Jurkat, Clone E6-1 (cell line): Measurements from ENCODE around the gene LSM2.

Experiments
- DNase-seq: peaks from one replicate; pipeline ENCODE4 v3.0.0-alpha.2; 2011; ENCODE audit warnings: low read depth, low spot score
- H3K4me3 ChIP-seq: 2 replicates; pipeline ENCODE4 v1.5.1; 2011; ENCODE audit warnings: mild to moderate bottlenecking, low read length, control low read depth, moderate library complexity

LSM2 gene

DNA sequence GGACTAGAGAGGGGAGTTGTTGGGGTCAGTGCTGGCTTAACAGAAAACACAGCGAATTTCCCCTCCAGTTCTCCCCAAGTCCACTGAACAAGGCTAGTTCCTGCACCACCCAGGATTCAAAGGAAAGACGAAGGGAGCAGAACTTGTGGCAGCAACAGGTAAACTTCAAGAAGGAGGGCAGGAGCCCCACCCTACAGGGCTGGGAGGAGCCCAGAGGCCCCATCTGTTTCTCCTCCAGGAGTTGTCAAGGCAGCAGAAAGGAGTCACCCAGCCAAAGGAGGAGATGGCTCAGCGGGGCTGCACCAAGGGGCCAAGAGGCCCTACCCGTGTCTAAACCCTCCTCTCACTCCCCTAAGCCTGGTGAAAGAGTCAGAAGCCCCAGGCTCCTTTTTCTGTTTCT lies 42.6 kb downstream of the LSM2 start:
- H3K4me3 ChIP-seq, result no peak overlapping the region
- DNase-seq, result no peak

DNA sequence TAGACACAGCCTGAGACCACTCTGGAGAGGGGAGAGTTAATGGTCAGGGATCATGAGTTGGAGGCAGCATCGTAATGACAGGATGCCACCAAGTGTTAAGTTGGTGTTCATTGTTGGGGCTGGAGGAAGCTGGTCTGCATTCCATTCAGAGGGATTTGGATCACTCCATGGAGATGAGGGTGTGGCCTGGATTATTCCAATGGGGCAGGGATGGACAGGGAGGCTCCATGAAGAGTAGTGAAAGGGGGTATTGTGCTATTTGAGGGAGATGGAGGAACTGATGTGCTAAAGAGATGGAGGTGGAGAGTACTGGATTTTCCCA lies 43.2 kb downstream of the LSM2 start:
- no peak overlapping the region for H3K4me3 ChIP-seq
- DNase-seq, result no peak

DNA sequence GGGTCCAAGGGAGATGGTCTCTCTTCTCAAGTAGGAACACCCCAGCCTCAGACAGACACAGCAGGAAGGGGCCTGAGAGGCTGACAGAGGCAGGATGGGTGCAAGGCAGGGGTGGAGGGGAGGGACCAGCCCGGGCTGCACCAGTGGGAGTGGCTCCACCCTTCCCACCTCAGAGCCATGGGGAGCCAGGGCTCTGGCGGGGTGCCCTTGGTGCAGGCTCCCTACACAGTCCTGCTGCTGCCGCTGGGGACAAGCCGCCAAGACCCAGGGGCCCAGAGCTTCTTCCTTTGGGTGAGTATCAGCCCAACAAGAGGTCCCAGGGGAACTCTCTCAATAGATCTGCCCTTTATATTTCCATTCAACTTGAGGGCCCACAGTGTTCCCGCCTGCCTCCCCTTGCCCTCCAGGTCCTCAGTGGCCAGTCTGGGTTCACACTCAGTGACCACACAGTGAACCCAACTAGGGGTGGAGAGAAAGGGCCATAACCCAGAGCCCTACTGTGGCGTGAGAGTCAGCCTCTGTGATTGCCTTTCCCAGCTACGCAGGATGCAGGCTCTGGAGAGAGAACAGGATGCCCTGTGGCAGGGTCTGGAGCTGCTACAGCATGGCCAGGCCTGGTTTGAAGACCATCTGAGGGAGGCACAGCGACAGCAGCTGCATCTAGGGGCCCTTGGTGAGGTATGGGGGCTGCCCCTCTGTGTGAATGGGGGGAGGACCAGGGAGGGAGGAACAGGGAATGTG lies 43.7 kb downstream of the LSM2 start:
- no peak for DNase-seq

DNA sequence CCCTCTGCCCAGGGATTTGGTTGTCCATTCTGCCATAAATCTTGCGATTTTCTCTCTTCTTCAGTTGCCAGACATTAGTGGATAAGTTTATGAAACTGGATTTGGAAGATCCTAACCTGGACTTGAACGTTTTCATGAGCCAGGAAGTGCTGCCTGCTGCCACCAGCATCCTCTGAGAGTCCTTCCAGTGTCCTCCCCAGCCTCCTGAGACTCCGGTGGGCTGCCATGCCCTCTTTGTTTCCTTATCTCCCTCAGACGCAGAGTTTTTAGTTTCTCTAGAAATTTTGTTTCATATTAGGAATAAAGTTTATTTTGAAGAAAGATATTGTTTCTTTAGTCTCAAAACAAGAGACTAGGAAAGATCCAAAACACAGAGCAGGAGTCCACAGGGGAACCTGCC lies 44.4 kb downstream of the LSM2 start, which contains the start of gene SAPCD1:
Gene SAPCD1 (plus strand): TSS at position 301 of the 400 bp plus-strand sequence. CDS start 399 bp downstream, outside the sequence.
- H3K4me3 ChIP-seq, result no peak within 1 kb of the TSS
- DNase-seq, result no peak

More for the DNA sequence above, 43.7 kb downstream of the LSM2 start:
- H3K4me3 ChIP-seq, result no peak overlapping the region

- no peak for DNase-seq
Measured at GRCh38 chr6:31761343-31761742, 45.4 kb downstream of the LSM2 start.

GRCh38 chr6:31760790-31761189 lies 46.0 kb downstream of the LSM2 start:
- no peak for DNase-seq
- H3K4me3 ChIP-seq, result no peak overlapping the region

More at GRCh38 chr6:31761343-31761742, 45.4 kb downstream of the LSM2 start:
- no peak overlapping the region for H3K4me3 ChIP-seq

GRCh38 chr6:31758281-31758680 lies 48.5 kb downstream of the LSM2 start:
- no peak for DNase-seq
- no peak overlapping the region for H3K4me3 ChIP-seq

DNA sequence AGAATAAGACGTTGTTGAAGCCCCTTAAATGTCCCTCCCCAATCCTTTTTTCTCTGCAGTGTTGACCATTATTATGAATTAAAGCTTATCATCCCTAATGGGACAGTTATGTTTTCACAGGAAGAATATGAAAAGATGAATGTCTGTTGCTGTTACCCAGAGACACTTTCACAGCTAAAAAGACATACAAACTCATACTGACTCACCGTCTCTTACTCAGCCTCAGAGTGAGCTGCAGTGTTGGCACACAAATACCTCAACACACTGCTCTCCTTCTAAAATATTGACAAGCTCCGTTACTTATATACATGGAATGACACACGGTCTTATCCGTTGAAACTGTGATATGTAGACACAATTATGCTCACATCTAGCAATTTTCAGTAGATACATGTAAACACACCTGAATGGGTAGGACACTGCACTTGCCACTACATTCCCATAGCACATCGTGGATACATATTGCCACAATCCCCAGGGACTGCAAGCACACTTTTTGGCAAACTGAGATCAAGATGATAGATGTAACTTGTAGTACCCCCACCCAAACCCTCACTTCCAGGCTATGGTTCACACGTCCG lies 53.9 kb downstream of the LSM2 start:
- H3K4me3 ChIP-seq, result no peak overlapping the region
- DNase-seq, result no peak

GRCh38 chr6:31750411-31751022 lies 56.2 kb downstream of the LSM2 start:
- no peak overlapping the region for H3K4me3 ChIP-seq
- no peak for DNase-seq

DNA sequence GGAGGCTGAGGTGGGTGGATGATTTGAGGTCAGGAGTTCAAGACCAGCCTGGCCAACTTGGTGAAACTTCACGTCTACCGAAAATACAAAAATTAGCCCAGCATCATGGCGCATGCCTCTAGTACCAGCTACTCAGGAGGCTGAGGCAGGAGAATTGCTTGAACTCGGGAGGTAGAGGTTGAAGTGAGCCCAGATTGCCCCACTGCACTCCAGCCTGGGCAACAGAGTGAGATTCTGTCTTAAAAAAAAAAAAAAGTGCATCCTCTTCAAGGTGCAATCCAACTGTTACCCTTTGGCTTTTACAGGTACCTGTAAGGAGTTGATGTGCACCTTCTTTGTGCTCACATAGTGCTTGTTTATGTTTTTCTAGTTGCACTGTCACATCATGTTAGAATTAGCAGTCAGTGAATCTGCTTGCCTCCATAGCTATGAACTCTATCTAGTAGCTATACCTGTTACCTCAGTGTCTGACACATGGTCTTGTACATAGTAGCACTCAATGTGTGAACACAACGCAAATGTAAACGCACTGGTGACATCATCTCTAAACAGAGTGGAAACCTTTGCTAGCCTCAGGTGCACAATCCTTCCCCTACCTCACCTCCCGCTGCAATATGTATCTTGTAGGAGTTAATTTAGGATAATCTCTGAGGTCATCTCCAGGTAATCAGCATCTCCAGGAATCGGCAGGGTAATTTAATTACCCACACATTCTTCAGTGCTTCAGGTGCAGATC lies 57.3 kb downstream of the LSM2 start:
- H3K4me3 ChIP-seq, result no peak overlapping the region
- no peak for DNase-seq
